Measurements from ENCODE around the gene HSP90AB1. TPM values are rescaled to one million over a fixed set of nuclear protein-coding genes. Genes with fewer than 3 reads are reported as not detected.
A peak's percentile ranks its signal among the peaks of the same experiment; 100 is the strongest.

Gene HSP90AB1
- total and polyA plus RNA-seq, 2 experiments from 2014 or later = 440 to 891 TPM

GRCh38 chr6:44275271-44275748 lies 28.4 kb downstream of the HSP90AB1 start:
- H3K4me1 ChIP-seq (ENCODE audit: insufficient read depth) = no peaks in the 10 kb centered on the region
- H3K4me2 ChIP-seq = no peak overlapping the region
- H3K27me3 ChIP-seq = peaks cover 62% of the 10 kb centered on the region
- H3K9me2 ChIP-seq (replicated peaks; ENCODE audit: insufficient read depth) = no peaks in the 10 kb centered on the region
- no peak overlapping the region for H3K27ac ChIP-seq
- no peaks in the 10 kb centered on the region for H4K20me1 ChIP-seq (ENCODE audit: insufficient read depth, poor library complexity, severe bottlenecking)
- H3K9me3 ChIP-seq (ENCODE audit: low read depth) = no peaks in the 10 kb centered on the region
- no peak for TF ChIP-seq EZH2phosphoT487 (IDR thresholded peaks at IDR 0.05; ENCODE audit: low read depth, severe bottlenecking, unreplicated experiment)
- TF ChIP-seq EZH2 (IDR thresholded peaks at IDR 0.05; ENCODE audit: borderline replicate concordance) = no peak
- no peak for TF ChIP-seq CTCF (IDR thresholded peaks at IDR 0.05; ENCODE audit: poor library complexity)
- no peaks in the 10 kb centered on the region for H3K36me3 ChIP-seq (replicated peaks; ENCODE audit: insufficient read depth, low read depth)
- H3K79me2 ChIP-seq = no peaks in the 10 kb centered on the region
- DNase-seq (ENCODE audit: low spot score) = no peak
- WGBS (ENCODE audit: low lambda C conversion rate, missing lambda C conversion rate) = 97% methylated on average over 58 of the region's 59 CpGs
- H2AFZ ChIP-seq = no peak overlapping the region
- H3K4me3 ChIP-seq = no peak overlapping the region

- no peak for DNase-seq (ENCODE audit: low spot score)
- no peak overlapping the region for H3K27ac ChIP-seq
- no peak overlapping the region for H2AFZ ChIP-seq
- no peak overlapping the region for H3K4me3 ChIP-seq
- H3K4me1 ChIP-seq (ENCODE audit: insufficient read depth) = no peaks in the 10 kb centered on the region
- no peaks in the 10 kb centered on the region for H3K9me2 ChIP-seq (replicated peaks; ENCODE audit: insufficient read depth)
- 72% methylated on average over 64 of the region's 109 CpGs for WGBS (ENCODE audit: low lambda C conversion rate, missing lambda C conversion rate)
- H3K79me2 ChIP-seq = no peaks in the 10 kb centered on the region
- no peaks in the 10 kb centered on the region for H3K9me3 ChIP-seq (ENCODE audit: low read depth)
- H3K27me3 ChIP-seq = peaks cover 68% of the 10 kb centered on the region
- H4K20me1 ChIP-seq (ENCODE audit: insufficient read depth, poor library complexity, severe bottlenecking) = no peaks in the 10 kb centered on the region
- H3K36me3 ChIP-seq (replicated peaks; ENCODE audit: insufficient read depth, low read depth) = no peaks in the 10 kb centered on the region
- peak overlapping the region; percentile 33 for H3K4me2 ChIP-seq
- TF ChIP-seq CTCF (IDR thresholded peaks at IDR 0.05; ENCODE audit: poor library complexity) = no peak
Observed at GRCh38 chr6:44275749-44276648, 29.1 kb downstream of the HSP90AB1 start.

GRCh38 chr6:44276667-44277640 lies 30.1 kb downstream of the HSP90AB1 start:
- H3K27me3 ChIP-seq = peaks cover 67% of the 10 kb centered on the region
- no peaks in the 10 kb centered on the region for H3K36me3 ChIP-seq (replicated peaks; ENCODE audit: insufficient read depth, low read depth)

More at GRCh38 chr6:44276667-44277640, 30.1 kb downstream of the HSP90AB1 start:
- Histone ChIP-seq H3K79me2 (no peaks in the 10 kb centered on the region), H3K4me2 (no peak overlapping the region), H3K27ac (no peak overlapping the region), H3K9me3 (ENCODE audit: low read depth) (no peaks in the 10 kb centered on the region), H3K9me2 (replicated peaks; ENCODE audit: insufficient read depth) (no peaks in the 10 kb centered on the region), H4K20me1 (ENCODE audit: insufficient read depth, poor library complexity, severe bottlenecking) (no peaks in the 10 kb centered on the region), H3K4me3 (no peak overlapping the region), H2AFZ (no peak overlapping the region), H3K4me1 (ENCODE audit: insufficient read depth) (no peaks in the 10 kb centered on the region)
- no peak for DNase-seq (ENCODE audit: low spot score)
- 82% methylated on average over 17 of the region's 23 CpGs for WGBS (ENCODE audit: low lambda C conversion rate, missing lambda C conversion rate)
- no peak for TF ChIP-seq EZH2 (IDR thresholded peaks at IDR 0.05; ENCODE audit: borderline replicate concordance)
- TF ChIP-seq CTCF (IDR thresholded peaks at IDR 0.05; ENCODE audit: poor library complexity) = no peak
- no peak for TF ChIP-seq EZH2phosphoT487 (IDR thresholded peaks at IDR 0.05; ENCODE audit: low read depth, severe bottlenecking, unreplicated experiment)

Measured in hepatocyte (in vitro differentiated cells).